ENCODE data around the gene LCN9. TPM values are rescaled to one million over a fixed set of nuclear protein-coding genes. Genes with fewer than 3 reads are reported as not detected.

Gene LCN9
- total and polyA plus RNA-seq, 2 of the 13 experiments (the other 11 are each of a cell fraction or from before 2014, with no cell fraction given) = not detected

DNA sequence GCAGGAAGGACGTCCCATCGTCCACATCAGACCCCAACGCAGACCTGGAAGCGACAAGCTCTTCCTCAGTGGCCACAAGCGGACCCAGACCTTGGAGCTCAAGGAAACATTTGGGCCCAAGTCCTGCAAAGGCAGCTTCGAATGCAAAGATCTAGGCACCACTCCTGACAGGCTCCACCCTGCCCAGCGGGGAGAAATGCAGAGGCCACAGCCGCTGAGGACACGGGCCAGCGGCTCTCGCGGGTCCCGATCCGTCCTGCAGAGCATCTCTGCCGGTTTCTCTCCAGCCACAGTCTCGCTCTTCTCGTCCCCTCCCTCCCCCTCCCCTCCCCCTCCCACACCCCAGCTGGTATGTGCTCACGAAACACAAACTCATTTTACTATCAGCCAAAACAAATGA, 31.3 kb downstream of the LCN9 start:
- Histone ChIP-seq H4K20me1 (ENCODE audit: insufficient read depth, low read length) (0 out of 2 replicates have a peak, but pooled peaks cover 4% of the 10 kb centered on the region), H3K27me3 (ENCODE audit: control insufficient read depth in 1 of 2, insufficient read depth in 2 of 2, low read length in 2 of 2) (peaks cover 30 to 90% of the 10 kb centered on the region in 2 experiments), H3K4me2 (ENCODE audit: low read depth, low read length) (no peak overlapping the region), H3K27ac (ENCODE audit: extremely low read length, insufficient read depth, low read length) (no peak overlapping the region), H3K4me1 (ENCODE audit: insufficient read depth, low read length) (no peaks in the 10 kb centered on the region), H3K79me2 (ENCODE audit: insufficient read depth, low read length) (no peaks in the 10 kb centered on the region), H3K9ac (ENCODE audit: insufficient read depth, low read depth, low read length) (no peak overlapping the region), H3K36me3 (replicated peaks in 1 of 2; ENCODE audit: control insufficient read depth in 1 of 2, insufficient read depth in 2 of 2, low read length in 2 of 2) (no peaks in the 10 kb centered on the region), H3K9me3 (ENCODE audit: low read length) (no peaks in the 10 kb centered on the region), H2AFZ (ENCODE audit: low read length) (no peak overlapping the region), H3K4me3 (replicated peaks in 1 of 3; ENCODE audit: insufficient read depth in 1 of 3, low read depth in 2 of 3, low read length in 3 of 3) (no peak overlapping the region)
- no peak for TF ChIP-seq IKZF1 (IDR thresholded peaks at IDR 0.05)
- TF ChIP-seq EZH2 (conservative IDR thresholded peaks at IDR 0.05; ENCODE audit: low read depth, low read length) = 0 out of 2 replicates have a peak, but pooled peaks have one; percentile 5
- TF ChIP-seq KMT2B (CRISPR knock-in tag; IDR thresholded peaks at IDR 0.05) = no peak
- TF ChIP-seq HHEX (CRISPR knock-in tag; IDR thresholded peaks at IDR 0.05) = no peak
- TF ChIP-seq, protein P1, sequence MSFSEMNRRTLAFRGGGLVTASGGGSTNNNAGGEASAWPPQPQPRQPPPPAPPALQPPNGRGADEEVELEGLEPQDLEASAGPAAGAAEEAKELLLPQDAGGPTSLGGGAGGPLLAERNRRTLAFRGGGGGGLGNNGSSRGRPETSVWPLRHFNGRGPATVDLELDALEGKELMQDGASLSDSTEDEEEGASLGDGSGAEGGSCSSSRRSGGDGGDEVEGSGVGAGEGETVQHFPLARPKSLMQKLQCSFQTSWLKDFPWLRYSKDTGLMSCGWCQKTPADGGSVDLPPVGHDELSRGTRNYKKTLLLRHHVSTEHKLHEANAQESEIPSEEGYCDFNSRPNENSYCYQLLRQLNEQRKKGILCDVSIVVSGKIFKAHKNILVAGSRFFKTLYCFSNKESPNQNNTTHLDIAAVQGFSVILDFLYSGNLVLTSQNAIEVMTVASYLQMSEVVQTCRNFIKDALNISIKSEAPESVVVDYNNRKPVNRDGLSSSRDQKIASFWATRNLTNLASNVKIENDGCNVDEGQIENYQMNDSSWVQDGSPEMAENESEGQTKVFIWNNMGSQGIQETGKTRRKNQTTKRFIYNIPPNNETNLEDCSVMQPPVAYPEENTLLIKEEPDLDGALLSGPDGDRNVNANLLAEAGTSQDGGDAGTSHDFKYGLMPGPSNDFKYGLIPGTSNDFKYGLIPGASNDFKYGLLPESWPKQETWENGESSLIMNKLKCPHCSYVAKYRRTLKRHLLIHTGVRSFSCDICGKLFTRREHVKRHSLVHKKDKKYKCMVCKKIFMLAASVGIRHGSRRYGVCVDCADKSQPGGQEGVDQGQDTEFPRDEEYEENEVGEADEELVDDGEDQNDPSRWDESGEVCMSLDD (CRISPR knock-in tag; IDR thresholded peaks at IDR 0.05; ENCODE audit: borderline replicate concordance) = no peak
- no peak for TF ChIP-seq ZFP82 (CRISPR knock-in tag; IDR thresholded peaks at IDR 0.05; ENCODE audit: borderline replicate concordance)
- ChIA-PET POLR2A (no interaction called here), CTCF (ENCODE audit: low intra/inter-chr PET ratio, low total read pairs) (no interaction called here)
- FAIRE-seq (no peak), DNase-seq (ENCODE audit: low spot score) (no peak), ATAC-seq (no peak)
- intact Hi-C loops (cut with micrococcal nuclease; ENCODE audit: unreplicated experiment) = no loop called here
- BruUV-seq (replicated peaks) = no TSS peak
- WGBS (ENCODE audit: low lambda C conversion rate) = 8% methylated on average over 12 of the region's 18 CpGs
- in situ Hi-C loops (cut with HindIII; ENCODE audit: extremely low pct_ligation_motif_present, low pct_unique_long_range_greater_than_20kb) = no loop called here

- in situ Hi-C loops (cut with HindIII; ENCODE audit: extremely low pct_ligation_motif_present, low pct_unique_long_range_greater_than_20kb) = no loop called here
Observed at GRCh38 chr9:135695036-135695435, 31.9 kb downstream of the LCN9 start.

More at GRCh38 chr9:135695036-135695435, 31.9 kb downstream of the LCN9 start:
- no peak overlapping the region for H2AFZ ChIP-seq (ENCODE audit: low read length)
- no peaks in the 10 kb centered on the region for H3K36me3 ChIP-seq (replicated peaks in 1 of 2; ENCODE audit: control insufficient read depth in 1 of 2, insufficient read depth in 2 of 2, low read length in 2 of 2)
- no peak for FAIRE-seq
- no peaks in the 10 kb centered on the region for H3K9me3 ChIP-seq (ENCODE audit: low read length)
- DNase-seq (ENCODE audit: low spot score) = no peak
- H4K20me1 ChIP-seq (ENCODE audit: insufficient read depth, low read length) = 0 out of 2 replicates have a peak, but pooled peaks cover 4% of the 10 kb centered on the region
- ChIA-PET CTCF (ENCODE audit: low intra/inter-chr PET ratio, low total read pairs) (no interaction called here), POLR2A (no interaction called here)
- no CpG with 5 or more reads among the region's 16 CpGs for WGBS (ENCODE audit: low lambda C conversion rate)
- TF ChIP-seq ZNF772 (CRISPR knock-in tag; IDR thresholded peaks at IDR 0.05) (no peak), ZNF235 (CRISPR knock-in tag; IDR thresholded peaks at IDR 0.05; ENCODE audit: borderline replicate concordance) (no peak), NCOA2 (CRISPR knock-in tag; IDR thresholded peaks at IDR 0.05) (no peak), EEA1 (CRISPR knock-in tag; IDR thresholded peaks at IDR 0.05; ENCODE audit: borderline replicate concordance) (no peak), AHR (CRISPR knock-in tag; IDR thresholded peaks at IDR 0.05) (no peak), MAFG (CRISPR knock-in tag; IDR thresholded peaks at IDR 0.05) (no peak), ZNF563 (CRISPR knock-in tag; IDR thresholded peaks at IDR 0.05) (no peak)
- TF ChIP-seq, protein P2, sequence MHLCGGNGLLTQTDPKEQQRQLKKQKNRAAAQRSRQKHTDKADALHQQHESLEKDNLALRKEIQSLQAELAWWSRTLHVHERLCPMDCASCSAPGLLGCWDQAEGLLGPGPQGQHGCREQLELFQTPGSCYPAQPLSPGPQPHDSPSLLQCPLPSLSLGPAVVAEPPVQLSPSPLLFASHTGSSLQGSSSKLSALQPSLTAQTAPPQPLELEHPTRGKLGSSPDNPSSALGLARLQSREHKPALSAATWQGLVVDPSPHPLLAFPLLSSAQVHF (CRISPR knock-in tag; IDR thresholded peaks at IDR 0.05) = no peak
- H3K27me3 ChIP-seq (ENCODE audit: control insufficient read depth in 1 of 2, insufficient read depth in 2 of 2, low read length in 2 of 2) = peaks cover 29 to 87% of the 10 kb centered on the region in 2 experiments
- H3K9ac ChIP-seq (ENCODE audit: insufficient read depth, low read depth, low read length) = no peak overlapping the region
- intact Hi-C loops (cut with micrococcal nuclease; ENCODE audit: unreplicated experiment) = no loop called here
- no peak overlapping the region for H3K4me3 ChIP-seq (replicated peaks in 1 of 3; ENCODE audit: insufficient read depth in 1 of 3, low read depth in 2 of 3, low read length in 3 of 3)
- H3K27ac ChIP-seq (ENCODE audit: extremely low read length, insufficient read depth, low read length) = no peak overlapping the region
- no TSS peak for BruUV-seq (replicated peaks)
- no peaks in the 10 kb centered on the region for H3K79me2 ChIP-seq (ENCODE audit: insufficient read depth, low read length)
- no peak overlapping the region for H3K4me2 ChIP-seq (ENCODE audit: low read depth, low read length)
- ATAC-seq = no peak
- no peaks in the 10 kb centered on the region for H3K4me1 ChIP-seq (ENCODE audit: insufficient read depth, low read length)
